Small intestine (tissue), 7 donors: ENCODE data around the gene TBC1D13. TPM values are rescaled to one million over a fixed set of nuclear protein-coding genes. Genes with fewer than 3 reads are reported as not detected.

Source experiments
- DNase-seq, 2 donors: peaks; one replicate each; pipeline versions ENCODE4 v3.0.0 to v3.0.0-alpha.2; 2013
- FAIRE-seq: peaks from 2 replicates; lab custom pipeline; 2012; peaks lifted over from hg19 to GRCh38; lab: Jason Lieb, UNC
- H3K27ac ChIP-seq, 3 donors: one replicate each; pipeline ENCODE4 v1.5.1; 2013; ENCODE audit warnings: low read length in 2 of 3, mild to moderate bottlenecking in 2 of 3, control low read depth in 1 of 3, inconsistent platforms in 1 of 3, low read depth in 1 of 3, moderate library complexity in 1 of 3
- H3K27me3 ChIP-seq, 3 donors: one replicate each; pipeline ENCODE4 v1.6.1; 2013; ENCODE audit warnings: low read length in 3 of 3, inconsistent platforms in 1 of 3; ENCODE audit not compliant: control insufficient read depth in 3 of 3, insufficient read depth in 3 of 3
- H3K36me3 ChIP-seq, 3 donors: one replicate each; pipeline ENCODE4 v1.6.1; 2013; ENCODE audit warnings: low read length in 3 of 3, inconsistent platforms in 1 of 3, low read depth in 1 of 3, mild to moderate bottlenecking in 1 of 3, moderate library complexity in 1 of 3; ENCODE audit not compliant: control insufficient read depth in 3 of 3, insufficient read depth in 2 of 3
- H3K4me1 ChIP-seq, 3 donors: one replicate each; pipeline ENCODE4 v1.6.1; 2013; ENCODE audit warnings: low read length in 2 of 3, inconsistent platforms in 1 of 3, low read depth in 1 of 3, mild to moderate bottlenecking in 1 of 3, moderate library complexity in 1 of 3; ENCODE audit not compliant: control insufficient read depth in 3 of 3, insufficient read depth in 2 of 3
- H3K4me3 ChIP-seq, 3 donors: one replicate each; pipeline ENCODE4 v1.5.1; 2013; ENCODE audit warnings: low read length in 3 of 3, control low read depth in 1 of 3, inconsistent platforms in 1 of 3, low read depth in 1 of 3, mild to moderate bottlenecking in 1 of 3, moderate library complexity in 1 of 3
- H3K9me3 ChIP-seq, 2 donors: one replicate each; pipeline ENCODE4 v1.6.1; 2013; ENCODE audit warnings: low read depth in 1 of 2, low read length in 1 of 2; ENCODE audit not compliant: control insufficient read depth in 2 of 2, insufficient read depth in 1 of 2
- WGBS, 3 donors: extraction: QIAGEN DNeasy Blood & Tissue Kit; methylation state at CpG; one replicate each; pipeline ENCODE4 v1.1.7; 2013; 5-methylcytosine and 5-hydroxymethylcytosine counted together
- polyA plus RNA-seq, 4 donors: library from polyadenylated mRNA; stranded (reverse) in 3 of 4; unstranded in 1 of 4; fragments of 200-250 nt in 3 of 4; fragments of 120-200 nt in 1 of 4; gene quantifications; one replicate each; pipeline versions ENCODE4 v1.2.1 to v1.2.3, GENCODE V29; 2013
- donor health status: healthy with polysubstance abuse.
- donor health status: control.
- donor health status: control.
- donor health status: Bipolar disorder and iron deficiency.
- donor health status: healthy.

TBC1D13 gene
- polyA plus RNA-seq, 4 donors = 16.2 to 38.4 (median 24.0) TPM

- Histone ChIP-seq H3K9me3 (peaks cover 0 to 3% of the 10 kb centered on the region in 2 donors), H3K27ac (no peak overlapping the region), H3K36me3 (peaks cover 8 to 52% (median 15%) of the 10 kb centered on the region in 3 donors), H3K4me3 (peak overlapping the region in 1 of 3 donors; percentile 69), H3K27me3 (no peaks in the 10 kb centered on the region), H3K4me1 (peaks cover 0 to 15% (median 4%) of the 10 kb centered on the region in 3 donors)
- peak; percentile 45 to 63 for DNase-seq
- FAIRE-seq = no peak
- 61 to 70% (median 65%) methylated on average over 18 of the region's 18 CpGs for WGBS, 3 donors
Observed at GRCh38 chr9:128819716-128820664, 32.9 kb downstream of the TBC1D13 start.

DNA sequence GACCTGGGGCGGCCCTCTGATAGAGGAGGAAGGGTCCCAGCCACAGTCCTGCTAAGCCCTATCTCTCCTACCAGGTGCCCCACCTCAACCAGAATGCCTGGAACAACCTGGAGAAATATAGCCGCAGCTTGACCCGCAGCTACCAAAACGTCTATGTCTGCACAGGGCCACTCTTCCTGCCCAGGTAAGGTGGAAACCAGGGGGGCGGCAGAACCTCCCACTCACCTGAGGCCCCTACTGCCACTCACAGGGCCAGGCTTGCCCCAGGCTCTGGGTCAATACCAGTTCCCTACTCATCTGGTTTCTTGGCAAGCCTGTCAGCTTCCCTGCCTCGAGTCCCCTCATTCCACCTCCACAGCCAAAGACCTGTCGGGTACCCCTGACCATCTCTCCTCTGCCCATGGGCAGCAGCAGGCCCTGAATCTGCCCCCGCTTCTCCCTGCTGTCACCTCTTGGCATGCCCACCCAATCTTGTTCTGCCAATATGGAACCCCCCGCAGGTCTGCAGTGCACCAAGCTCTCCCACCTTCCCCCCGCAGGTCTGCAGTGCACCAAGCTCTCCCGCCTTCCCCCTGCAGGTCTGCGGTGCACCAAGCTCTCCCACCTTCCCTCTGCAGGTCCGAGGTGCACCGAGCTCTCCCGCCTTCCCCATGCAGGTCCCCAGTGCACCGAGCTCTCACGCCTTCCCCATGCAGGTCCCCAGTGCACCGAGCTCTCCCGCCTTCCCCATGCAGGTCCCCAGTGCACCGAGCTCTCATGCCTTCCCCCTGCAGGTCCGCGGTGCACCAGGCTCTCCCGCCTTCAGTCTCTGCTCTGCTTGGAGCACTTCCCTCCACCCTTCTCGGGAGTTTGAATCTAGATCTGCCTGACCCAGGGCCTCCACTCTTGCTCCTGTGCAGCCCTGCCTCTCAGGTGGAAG lies 33.9 kb downstream of the TBC1D13 start:
- H3K36me3 ChIP-seq = peaks cover 11 to 62% (median 15%) of the 10 kb centered on the region in 3 donors
- FAIRE-seq (no peak), DNase-seq (no peak)
- H3K9me3 ChIP-seq = peaks cover 0 to 3% of the 10 kb centered on the region in 2 donors
- H3K27ac ChIP-seq = no peak overlapping the region
- WGBS, 3 donors = 83 to 87% (median 84%) methylated on average over 23 to 24 of the region's 24 CpGs
- H3K4me3 ChIP-seq = no peak overlapping the region
- peaks cover 0 to 15% (median 4%) of the 10 kb centered on the region in 3 donors for H3K4me1 ChIP-seq
- H3K27me3 ChIP-seq = no peaks in the 10 kb centered on the region

GRCh38 chr9:128821584-128822406 lies 34.7 kb downstream of the TBC1D13 start:
- peaks cover 11 to 70% (median 15%) of the 10 kb centered on the region in 3 donors for H3K36me3 ChIP-seq
- no peak overlapping the region for H3K4me3 ChIP-seq
- H3K27me3 ChIP-seq = no peaks in the 10 kb centered on the region
- 85 to 90% (median 88%) methylated on average over 16 of the region's 16 CpGs for WGBS, 3 donors
- FAIRE-seq = no peak
- DNase-seq = no peak
- peaks cover 0 to 3% of the 10 kb centered on the region in 2 donors for H3K9me3 ChIP-seq
- no peak overlapping the region for H3K27ac ChIP-seq
- peaks cover 0 to 15% (median 4%) of the 10 kb centered on the region in 3 donors for H3K4me1 ChIP-seq

DNA sequence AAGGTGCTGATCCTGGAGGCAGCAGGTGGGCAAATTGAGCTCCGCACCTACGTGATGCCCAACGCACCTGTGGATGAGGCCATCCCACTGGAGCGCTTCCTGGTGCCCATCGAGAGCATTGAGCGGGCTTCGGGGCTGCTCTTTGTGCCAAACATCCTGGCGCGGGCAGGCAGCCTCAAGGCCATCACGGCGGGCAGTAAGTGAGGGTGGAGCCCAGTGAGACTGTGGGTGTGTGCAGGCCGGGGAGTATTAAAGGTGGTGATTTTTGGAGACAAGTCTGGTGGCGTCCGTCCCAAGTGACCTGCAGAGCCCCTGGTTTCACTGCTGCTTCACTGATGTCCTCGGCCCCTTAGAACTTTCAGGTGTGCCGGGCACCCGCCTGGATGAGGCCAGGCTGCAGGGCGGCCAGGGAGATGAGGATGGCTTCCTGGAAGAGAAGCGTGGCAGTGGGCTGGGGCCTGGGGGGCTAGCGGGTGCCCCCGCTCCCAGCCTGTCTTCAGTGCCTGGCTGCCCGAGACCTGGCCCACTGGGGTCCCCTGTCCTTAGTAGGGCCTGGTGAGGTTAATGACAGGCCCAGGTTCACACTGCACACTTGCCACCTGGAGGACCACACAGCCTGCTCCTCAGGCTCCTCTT lies 35.5 kb downstream of the TBC1D13 start:
- H3K9me3 ChIP-seq = peaks cover 0 to 1% of the 10 kb centered on the region in 2 donors
- FAIRE-seq (no peak), DNase-seq (no peak)
- H3K27me3 ChIP-seq = no peaks in the 10 kb centered on the region
- 94 to 96% (median 94%) methylated on average over 22 of the region's 22 CpGs for WGBS, 3 donors
- no peak overlapping the region for H3K27ac ChIP-seq
- H3K4me3 ChIP-seq = no peak overlapping the region
- peaks cover 11 to 78% (median 15%) of the 10 kb centered on the region in 3 donors for H3K36me3 ChIP-seq
- H3K4me1 ChIP-seq = peaks cover 0 to 15% (median 4%) of the 10 kb centered on the region in 3 donors

DNA sequence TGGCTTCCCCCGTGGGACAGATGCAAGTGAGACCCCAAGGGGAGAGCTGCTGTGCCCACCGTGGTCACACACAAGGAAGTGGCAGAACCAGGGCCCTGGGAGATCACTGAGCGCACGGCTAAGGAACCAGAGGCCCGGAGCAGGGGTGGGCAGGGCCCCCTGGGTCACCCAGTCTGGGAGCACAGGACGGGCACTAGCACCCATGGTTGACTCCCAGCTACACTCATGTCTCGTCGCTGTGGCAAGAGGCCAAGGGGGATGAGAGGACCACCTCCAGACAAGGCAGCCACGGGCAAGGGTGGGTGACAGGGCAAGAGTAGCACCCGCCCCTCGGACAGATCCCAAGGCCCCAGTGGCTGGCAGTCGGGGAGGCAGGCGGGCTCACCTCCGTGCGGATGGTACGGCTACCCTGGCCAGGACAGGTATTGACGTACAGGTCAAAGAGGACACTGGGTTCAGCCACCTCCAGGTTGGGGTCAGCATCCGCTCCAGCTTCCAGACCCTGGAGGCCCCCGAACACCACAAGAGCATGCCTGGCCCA lies 36.4 kb downstream of the TBC1D13 start:
- H3K9me3 ChIP-seq = no peaks in the 10 kb centered on the region
- H3K36me3 ChIP-seq = peaks cover 11 to 84% (median 15%) of the 10 kb centered on the region in 3 donors
- 86 to 90% (median 89%) methylated on average over 17 to 19 of the region's 19 CpGs for WGBS, 3 donors
- peaks cover 0 to 17% (median 4%) of the 10 kb centered on the region in 3 donors for H3K4me1 ChIP-seq
- no peaks in the 10 kb centered on the region for H3K27me3 ChIP-seq
- FAIRE-seq (no peak), DNase-seq (no peak)
- H3K4me3 ChIP-seq = no peak overlapping the region
- H3K27ac ChIP-seq = no peak overlapping the region

GRCh38 chr9:128823903-128824406 lies 36.9 kb downstream of the TBC1D13 start:
- no peaks in the 10 kb centered on the region for H3K27me3 ChIP-seq
- H3K4me1 ChIP-seq = peaks cover 0 to 22% (median 4%) of the 10 kb centered on the region in 3 donors
- H3K36me3 ChIP-seq = peaks cover 11 to 86% (median 15%) of the 10 kb centered on the region in 3 donors
- no peak for FAIRE-seq
- DNase-seq = no peak
- 87 to 89% (median 88%) methylated on average over 12 of the region's 12 CpGs for WGBS, 3 donors
- H3K4me3 ChIP-seq = no peak overlapping the region
- no peak overlapping the region for H3K27ac ChIP-seq
- no peaks in the 10 kb centered on the region for H3K9me3 ChIP-seq

- WGBS, 3 donors = 79 to 88% (median 82%) methylated on average over 7 of the region's 7 CpGs
- no peak for DNase-seq
- FAIRE-seq = no peak
- no peak overlapping the region for H3K27ac ChIP-seq
- H3K4me3 ChIP-seq = no peak overlapping the region
- H3K9me3 ChIP-seq = no peaks in the 10 kb centered on the region
- H3K27me3 ChIP-seq = no peaks in the 10 kb centered on the region
- H3K36me3 ChIP-seq = peaks cover 11 to 85% (median 15%) of the 10 kb centered on the region in 3 donors
- peaks cover 0 to 18% (median under 1%) of the 10 kb centered on the region in 3 donors for H3K4me1 ChIP-seq
Observed at GRCh38 chr9:128824911-128825310, 37.9 kb downstream of the TBC1D13 start.
